Diencephalon (tissue), 1 donor: Measurements from ENCODE around the gene MAOA. TPM values are rescaled to one million over a fixed set of nuclear protein-coding genes. Genes with fewer than 3 reads are reported as not detected.

Experiments
- total RNA-seq: library from RNA; depleted of rRNA; stranded (reverse); fragments of >200 nt; gene quantifications from one replicate; pipeline ENCODE4 v1.2.3, GENCODE V29; 2014

Gene MAOA
- total RNA-seq: 64.1 TPM

GRCh38 chrX:43656005-43656494, at the start of gene MAOA:
Gene MAOA, plus strand, starts transcription at chrX:43656299. Its CDS starts 43 bp downstream, at chrX:43656342.

Other genes starting within 250 kb of the MAOA start
- 12.9 TPM for gene MAOB, start 226.2 kb downstream of the MAOA start, total RNA-seq